GM23248 (cell line): Measurements from ENCODE around the gene PLSCR3.

ENCODE experiments used
- EZH2 ChIP-seq: fragments of 200-600 bp; sonication (generic); IDR thresholded peaks from 2 replicates; pipeline ENCODE4 v1.6.1; 2018; ENCODE audit warnings: antibody characterized with exemption, mild to moderate bottlenecking; ENCODE audit not compliant: insufficient read depth, poor library complexity, severe bottlenecking
- EZH2phosphoT487 ChIP-seq: fragments of 200-600 bp; sonication (generic); IDR thresholded peaks from 2 replicates; pipeline ENCODE4 v1.6.1; 2018; ENCODE audit warnings: antibody characterized with exemption, moderate library complexity, mild to moderate bottlenecking, low read depth; ENCODE audit not compliant: insufficient read depth

- TF ChIP-seq EZH2 (no peak), EZH2phosphoT487 (no peak)
Measured at GRCh38 chr17:7391307-7391706, 3.0 kb downstream of the PLSCR3 start.
